Body of pancreas (tissue), 4 donors: ENCODE results near the gene DDA1. TPM values are rescaled to one million over a fixed set of nuclear protein-coding genes. Genes with fewer than 3 reads are reported as not detected.

ENCODE experiments used
- ATAC-seq: fragments of 150-250 bp; one replicate; pipeline ENCODE4 v1.9.1; 2016
- DNase-seq, 4 donors: peaks; one replicate each; pipeline ENCODE4 v3.0.0-alpha.2; 2019
- H3K27ac ChIP-seq, 4 donors: fragments of 200-600 bp; sonication (generic); 1 replicate in 3 of 4; 2 replicates in 1 of 4; pipeline versions ENCODE4 v1.5.1 to v1.6.1; 2016 to 2019; ENCODE audit warnings: mild to moderate bottlenecking in 1 of 4, mixed read lengths in 1 of 4, moderate library complexity in 1 of 4
- H3K27me3 ChIP-seq, 2 donors: fragments of 200-600 bp; sonication (generic); one replicate each; pipeline ENCODE4 v1.6.0; 2016; ENCODE audit warnings: mild to moderate bottlenecking in 1 of 2
- H3K36me3 ChIP-seq, 2 donors: fragments of 200-600 bp; sonication (generic); replicated peaks in 1 of 2; 2 replicates each; pipeline ENCODE4 v1.5.1; 2016; ENCODE audit warnings: low read depth in 2 of 2; ENCODE audit not compliant: insufficient read depth in 1 of 2
- H3K4me1 ChIP-seq: fragments of 200-600 bp; sonication (generic); one replicate; pipeline ENCODE4 v1.6.0; 2016
- H3K4me3 ChIP-seq, 2 donors: fragments of 200-600 bp; sonication (generic); 1 replicate in 1 of 2; 2 replicates in 1 of 2; pipeline ENCODE4 v1.5.1; 2016 to 2019
- H3K9me3 ChIP-seq, 3 donors: fragments of 200-600 bp; sonication (generic); 1 replicate in 2 of 3; 2 replicates in 1 of 3; pipeline ENCODE4 v1.5.1; 2016
- POLR2A ChIP-seq, 3 donors: fragments of 450-650 bp; IDR thresholded peaks; one replicate each; pipeline ENCODE4 v1.6.1; 2016; ENCODE audit warnings: antibody characterized with exemption in 3 of 3, mild to moderate bottlenecking in 2 of 3
- WGBS, 2 donors: methylation state at CpG; one replicate each; pipeline ENCODE4 v1.1.5; 2017; 5-methylcytosine and 5-hydroxymethylcytosine counted together
- intact Hi-C: fragments of 100-400 bp; cut with DNase I; formaldehyde crosslinking; loops from one replicate; pipeline ENCODE4 v1.15.1; 2023
- total RNA-seq, 2 donors: library from RNA; depleted of rRNA; stranded (reverse); fragments of >200 nt; gene quantifications; one replicate each; pipeline ENCODE4 v1.1.0, GENCODE V29; 2016
- TF ChIP-seq, protein P1 (sequence below), 7 experiments: fragments of 450-650 bp in 4 of 7; fragments of 200-600 bp in 3 of 7; sonication (generic) in 3 of 7; IDR thresholded peaks; one replicate each; pipeline ENCODE4 v1.5.1; 2016 to 2019; ENCODE audit warnings: antibody characterized with exemption in 7 of 7

DDA1 gene
- total RNA-seq, 2 donors from 2014 or later, result 3.3 to 6.2 TPM

DNA sequence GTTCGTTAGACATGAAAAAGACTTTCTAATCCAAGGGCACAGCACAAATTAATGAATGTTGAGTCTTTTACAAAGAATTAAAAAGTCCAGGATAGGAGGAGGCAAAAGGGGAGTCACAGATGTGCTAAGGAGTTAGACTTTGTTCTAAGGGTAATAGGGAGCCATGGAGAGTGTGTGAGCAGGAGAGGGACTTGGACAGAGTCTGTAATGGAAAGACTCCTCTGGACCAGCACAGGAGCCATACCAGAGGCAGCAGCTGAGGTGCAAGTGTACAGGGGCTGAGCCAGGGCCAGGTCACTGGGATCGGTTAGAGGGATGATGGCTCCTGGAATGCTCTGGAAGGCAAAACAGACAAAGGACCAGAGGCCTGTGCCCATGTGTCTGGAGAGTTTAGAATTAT lies 38.5 kb downstream of the DDA1 start:
- H3K4me1 ChIP-seq, result no peaks in the 10 kb centered on the region
- whole genome bisulfite sequencing, 2 donors, result 54 to 62% methylated on average over 2 of the region's 2 CpGs
- no peaks in the 10 kb centered on the region for H3K9me3 ChIP-seq
- no peaks in the 10 kb centered on the region for H3K27me3 ChIP-seq
- H3K36me3 ChIP-seq, result no peaks in the 10 kb centered on the region
- no peak for ATAC-seq
- H3K4me3 ChIP-seq, result no peak overlapping the region
- intact Hi-C loops, result no loop called here
- H3K27ac ChIP-seq, result peak overlapping the region in 1 of 4 donors; percentile 16
- no peak for TF ChIP-seq POLR2A (IDR thresholded peaks at IDR 0.05)
- no peak for DNase-seq

DNA sequence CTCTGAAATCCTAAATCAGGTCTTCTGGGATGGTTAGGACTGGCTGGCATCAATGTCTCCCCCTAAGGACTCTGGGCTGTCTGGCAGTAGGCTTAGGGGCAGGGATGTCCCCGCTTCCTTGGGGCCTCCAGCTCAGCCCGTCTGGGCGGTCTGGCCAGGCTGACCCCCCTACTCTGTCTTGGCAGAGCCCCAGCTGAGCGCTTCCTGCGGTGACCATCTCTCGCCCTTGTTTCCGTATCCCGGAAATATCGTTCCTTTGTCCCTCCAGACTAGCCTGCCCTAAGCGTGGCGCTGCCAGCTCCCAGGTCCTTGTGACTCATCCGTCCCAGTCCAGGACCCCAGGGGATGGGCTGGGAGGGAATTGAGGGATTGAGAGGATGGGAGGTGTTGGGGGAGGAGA lies 39.3 kb downstream of the DDA1 start:
- Histone ChIP-seq H3K9me3 (no peaks in the 10 kb centered on the region), H3K27ac (peak overlapping the region in 1 of 4 donors; percentile 36), H3K36me3 (no peaks in the 10 kb centered on the region), H3K27me3 (no peaks in the 10 kb centered on the region), H3K4me3 (no peak overlapping the region), H3K4me1 (no peaks in the 10 kb centered on the region)
- TF ChIP-seq, protein P1, sequence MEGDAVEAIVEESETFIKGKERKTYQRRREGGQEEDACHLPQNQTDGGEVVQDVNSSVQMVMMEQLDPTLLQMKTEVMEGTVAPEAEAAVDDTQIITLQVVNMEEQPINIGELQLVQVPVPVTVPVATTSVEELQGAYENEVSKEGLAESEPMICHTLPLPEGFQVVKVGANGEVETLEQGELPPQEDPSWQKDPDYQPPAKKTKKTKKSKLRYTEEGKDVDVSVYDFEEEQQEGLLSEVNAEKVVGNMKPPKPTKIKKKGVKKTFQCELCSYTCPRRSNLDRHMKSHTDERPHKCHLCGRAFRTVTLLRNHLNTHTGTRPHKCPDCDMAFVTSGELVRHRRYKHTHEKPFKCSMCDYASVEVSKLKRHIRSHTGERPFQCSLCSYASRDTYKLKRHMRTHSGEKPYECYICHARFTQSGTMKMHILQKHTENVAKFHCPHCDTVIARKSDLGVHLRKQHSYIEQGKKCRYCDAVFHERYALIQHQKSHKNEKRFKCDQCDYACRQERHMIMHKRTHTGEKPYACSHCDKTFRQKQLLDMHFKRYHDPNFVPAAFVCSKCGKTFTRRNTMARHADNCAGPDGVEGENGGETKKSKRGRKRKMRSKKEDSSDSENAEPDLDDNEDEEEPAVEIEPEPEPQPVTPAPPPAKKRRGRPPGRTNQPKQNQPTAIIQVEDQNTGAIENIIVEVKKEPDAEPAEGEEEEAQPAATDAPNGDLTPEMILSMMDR (IDR thresholded peaks at IDR 0.05), result no peak
- TF ChIP-seq POLR2A (IDR thresholded peaks at IDR 0.05), result no peak
- peak in 2 of 4 donors; percentile 29 to 30 for DNase-seq
- WGBS, 2 donors, result 6 to 8% methylated on average over 3 to 11 of the region's 12 CpGs
- intact Hi-C loops, result no loop called here
- peak; percentile 46 for ATAC-seq

DNA sequence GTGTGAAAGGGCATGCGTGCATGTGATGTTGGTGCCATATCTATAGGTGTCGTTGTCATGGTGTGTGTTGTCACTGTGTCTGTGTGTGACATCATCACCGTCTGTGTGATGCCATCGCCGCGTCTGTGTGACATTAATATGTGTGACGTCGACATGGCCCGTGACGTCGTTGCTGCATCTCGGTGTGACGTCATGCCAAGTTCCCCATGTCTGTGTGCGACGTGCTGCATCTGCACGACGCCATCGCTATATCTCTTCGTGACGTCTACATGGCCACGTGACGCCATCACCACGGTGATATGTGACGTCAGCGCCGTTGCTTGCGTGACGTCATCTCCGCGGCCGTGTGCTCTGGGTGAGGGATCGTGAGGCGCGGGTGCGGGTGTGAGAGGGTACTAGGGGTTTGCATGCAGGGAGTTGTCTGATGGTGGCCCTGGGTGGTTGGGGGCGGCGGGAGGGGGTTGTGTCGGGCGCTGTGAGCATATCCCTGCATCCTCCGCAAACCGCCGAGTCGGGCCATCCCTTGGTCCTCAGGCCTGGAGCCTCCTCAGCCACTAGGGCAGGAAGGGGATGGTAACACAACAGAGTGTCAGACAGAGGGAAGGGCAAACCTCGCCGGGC lies 42.6 kb downstream of the DDA1 start:
- no peak overlapping the region for H3K4me3 ChIP-seq
- no peak for DNase-seq
- TF ChIP-seq, protein P1 (IDR thresholded peaks at IDR 0.05), result no peak
- no peak for TF ChIP-seq POLR2A (IDR thresholded peaks at IDR 0.05)
- WGBS, 2 donors, result 70 to 72% methylated on average over 35 to 44 of the region's 45 CpGs
- H3K27ac ChIP-seq, result no peak overlapping the region
- no peaks in the 10 kb centered on the region for H3K27me3 ChIP-seq
- no peaks in the 10 kb centered on the region for H3K36me3 ChIP-seq
- no peaks in the 10 kb centered on the region for H3K4me1 ChIP-seq
- no peaks in the 10 kb centered on the region for H3K9me3 ChIP-seq
- intact Hi-C loops, result no loop called here
- ATAC-seq, result no peak

DNA sequence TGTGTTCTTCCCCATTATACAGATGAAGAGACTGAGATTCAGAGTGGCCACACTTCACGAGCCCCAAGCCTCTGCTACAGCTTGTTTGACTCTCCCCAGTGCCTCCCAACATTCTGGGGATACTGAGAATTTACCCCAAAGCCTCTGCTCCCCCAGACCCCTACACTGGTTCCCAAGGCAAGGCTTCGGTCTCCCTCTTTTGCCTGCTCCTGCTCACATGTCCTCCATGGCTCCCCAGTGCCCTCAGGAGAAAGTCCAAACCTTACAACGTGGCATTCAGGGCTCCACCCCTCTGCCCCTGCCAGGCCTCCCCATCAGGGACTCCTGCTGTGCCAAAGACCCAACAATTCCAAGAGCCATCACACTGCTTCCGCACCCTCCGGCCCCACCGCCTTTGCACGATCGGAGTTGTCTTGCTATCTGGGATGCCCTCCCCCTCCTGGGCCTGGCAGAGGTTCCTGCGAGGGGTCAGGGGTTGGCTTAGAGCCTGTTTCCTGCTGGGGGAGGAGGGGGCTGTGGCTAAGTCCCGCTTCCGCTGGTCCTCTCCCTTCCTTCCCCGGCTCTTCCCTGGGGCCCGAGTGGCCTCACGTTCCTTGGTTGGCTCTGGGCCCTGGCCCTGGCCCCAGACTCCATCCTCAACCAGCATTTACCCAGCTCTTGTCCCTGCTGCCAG lies 43.4 kb downstream of the DDA1 start:
- DNase-seq, result no peak
- no peak overlapping the region for H3K27ac ChIP-seq

DNA sequence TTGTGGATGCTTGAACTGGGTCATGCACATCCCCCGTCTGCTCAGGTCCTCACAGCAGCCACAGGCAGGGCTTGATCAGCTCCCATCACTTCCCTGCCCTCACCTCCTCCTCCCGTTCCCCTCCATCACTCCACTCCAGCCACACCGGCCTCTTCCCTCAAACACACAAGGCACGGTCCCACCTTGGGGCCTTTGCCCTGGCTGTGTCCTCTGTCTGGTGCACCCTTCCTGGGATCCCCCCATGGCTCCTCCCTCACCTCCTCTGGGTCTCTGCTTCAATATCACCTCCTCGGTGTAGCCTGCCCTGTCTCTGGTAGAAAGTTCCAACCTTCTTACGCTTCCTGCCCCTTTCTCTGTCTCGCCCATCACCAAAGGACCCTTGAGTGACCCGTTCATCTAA lies 44.0 kb downstream of the DDA1 start:
- Histone ChIP-seq H3K4me1 (no peaks in the 10 kb centered on the region), H3K27me3 (no peaks in the 10 kb centered on the region), H3K27ac (no peak overlapping the region), H3K9me3 (no peaks in the 10 kb centered on the region), H3K36me3 (no peaks in the 10 kb centered on the region), H3K4me3 (no peak overlapping the region)
- intact Hi-C loops, result no loop called here
- no peak for DNase-seq
- no peak for TF ChIP-seq POLR2A (IDR thresholded peaks at IDR 0.05)
- TF ChIP-seq, protein P1 (IDR thresholded peaks at IDR 0.05), result no peak
- WGBS, 2 donors, result 55 to 59% methylated on average over 8 of the region's 8 CpGs
- ATAC-seq, result no peak

More for the DNA sequence above, 43.4 kb downstream of the DDA1 start:
- Histone ChIP-seq H3K27me3 (no peaks in the 10 kb centered on the region), H3K4me1 (no peaks in the 10 kb centered on the region), H3K4me3 (no peak overlapping the region), H3K9me3 (no peaks in the 10 kb centered on the region), H3K36me3 (no peaks in the 10 kb centered on the region)
- ATAC-seq, result peak; percentile 30
- TF ChIP-seq POLR2A (IDR thresholded peaks at IDR 0.05), result no peak
- TF ChIP-seq, protein P1 (IDR thresholded peaks at IDR 0.05), result no peak
- 42 to 47% methylated on average over 12 to 13 of the region's 14 CpGs for WGBS, 2 donors
- intact Hi-C loops, result no loop called here
